SK-N-SH (cell line): ENCODE results near the gene HEMK1. TPM values are rescaled to one million over a fixed set of nuclear protein-coding genes. Genes with fewer than 3 reads are reported as not detected.

Experiments used
- CTCF ChIA-PET: fragments of 300-600, 350-600 bp; formaldehyde crosslinking; extraction: SDS; loops from one replicate; lab custom pipeline; 2021; lab: Yijun Ruan, JAX
- POLR2A ChIA-PET: fragments of 350-600 bp; sonication (Branson Sonifier 250); formaldehyde crosslinking; extraction: SDS; loops from one replicate; lab custom pipeline; 2020; ENCODE audit warnings: antibody characterized with exemption, inconsistent platforms; lab: Yijun Ruan, JAX
- DNase-seq: peaks from one replicate; pipeline ENCODE4 v3.0.0; 2012
- H2AFZ ChIP-seq: fragments of 200-600 bp; sonication (generic); 2 replicates; pipeline ENCODE4 v1.8.1; 2016; ENCODE audit warnings: antibody characterized with exemption, mild to moderate bottlenecking, low read depth
- H3F3A ChIP-seq: fragments of 200-600 bp; sonication (generic); replicated peaks from 2 replicates; pipeline ENCODE3; 2016; ENCODE audit warnings: antibody characterized with exemption, mild to moderate bottlenecking; ENCODE audit not compliant: insufficient read depth
- H3K27ac ChIP-seq, 2 experiments: fragments of 200-500 bp in 1 of 2; fragments of 200-600 bp in 1 of 2; sonication (Bioruptor generic) in 1 of 2; sonication (generic), shearing (Covaris generic) in 1 of 2; 2 replicates each; pipeline versions ENCODE4 v1.5.1 to v1.6.1; 2014 to 2016; ENCODE audit warnings: low read depth in 2 of 2, inconsistent platforms in 1 of 2, low read length in 1 of 2, mild to moderate bottlenecking in 1 of 2, mixed read lengths in 1 of 2
- H3K27me3 ChIP-seq: fragments of 200-600 bp; sonication (generic), shearing (Covaris generic); 2 replicates; pipeline ENCODE4 v1.6.1; 2016; ENCODE audit warnings: mixed run types; ENCODE audit not compliant: insufficient read depth
- H3K36me3 ChIP-seq, 2 experiments: fragments of 200-500 bp in 1 of 2; fragments of 200-600 bp in 1 of 2; sonication (Bioruptor generic) in 1 of 2; sonication (generic) in 1 of 2; replicated peaks in 1 of 2; 2 replicates each; pipeline versions ENCODE3 to v1.5.1; 2014 to 2016; ENCODE audit warnings: low read length in 1 of 2, mild to moderate bottlenecking in 1 of 2; ENCODE audit not compliant: insufficient read depth in 2 of 2, control insufficient read depth in 1 of 2
- H3K4me1 ChIP-seq, 2 experiments: fragments of 200-500 bp in 1 of 2; fragments of 200-600 bp in 1 of 2; sonication (Bioruptor generic) in 1 of 2; sonication (generic), shearing (Covaris generic) in 1 of 2; 2 replicates each; pipeline versions ENCODE4 v1.5.1 to v1.6.1; 2014 to 2016; ENCODE audit warnings: low read depth in 1 of 2, low read length in 1 of 2, mixed run types in 1 of 2; ENCODE audit not compliant: insufficient read depth in 2 of 2, control insufficient read depth in 1 of 2
- H3K4me2 ChIP-seq: fragments of 200-600 bp; sonication (generic), shearing (Covaris generic); 2 replicates; pipeline ENCODE4 v1.6.1; 2017; ENCODE audit warnings: mixed run types
- H3K4me3 ChIP-seq, 2 experiments: fragments of 200-500 bp in 1 of 2; fragments of 200-600 bp in 1 of 2; sonication (Bioruptor generic) in 1 of 2; sonication (generic), shearing (Covaris generic) in 1 of 2; 2 replicates each; pipeline versions ENCODE4 v1.5.1 to v1.8.1; 2014 to 2016; ENCODE audit warnings: low read depth in 2 of 2, inconsistent platforms in 1 of 2, low read length in 1 of 2, mild to moderate bottlenecking in 1 of 2, mixed read lengths in 1 of 2, moderate library complexity in 1 of 2
- H3K79me2 ChIP-seq: fragments of 200-600 bp; sonication (generic); 2 replicates; pipeline ENCODE4 v1.8.1; 2017; ENCODE audit warnings: mild to moderate bottlenecking; ENCODE audit not compliant: insufficient read depth
- H3K9ac ChIP-seq: fragments of 200-600 bp; sonication (generic); 2 replicates; pipeline ENCODE4 v1.6.1; 2017; ENCODE audit warnings: mixed run types
- H3K9me2 ChIP-seq: fragments of 200-600 bp; sonication (generic); 2 replicates; pipeline ENCODE4 v1.6.1; 2017; ENCODE audit warnings: mixed run types
- H3K9me3 ChIP-seq: fragments of 200-600 bp; sonication (generic); 2 replicates; pipeline ENCODE4 v1.6.1; 2017; ENCODE audit warnings: mixed run types, mild to moderate bottlenecking, moderate library complexity
- H4K20me1 ChIP-seq: fragments of 200-600 bp; sonication (generic); 2 replicates; pipeline ENCODE4 v1.6.1; 2017; ENCODE audit warnings: mild to moderate bottlenecking, mixed run types; ENCODE audit not compliant: insufficient read depth
- CTCF ChIP-seq: fragments of 200-600 bp; sonication (generic); IDR thresholded peaks from 2 replicates; pipeline ENCODE4 v1.6.1; 2017; ENCODE audit warnings: antibody characterized with exemption, mild to moderate bottlenecking, moderate library complexity
- EZH2phosphoT487 ChIP-seq: fragments of 200-600 bp; sonication (generic); IDR thresholded peaks from 2 replicates; pipeline ENCODE4 v1.6.1; 2017; ENCODE audit warnings: low read depth, mixed run types, mild to moderate bottlenecking, antibody characterized with exemption, moderate library complexity, borderline replicate concordance
- FOSL2 ChIP-seq: IDR thresholded peaks from 2 replicates; pipeline ENCODE4 v1.4.0; 2012; ENCODE audit warnings: low read depth, mild to moderate bottlenecking, moderate library complexity, borderline replicate concordance
- FOXJ3 ChIP-seq: sonication (generic); formaldehyde crosslinking; IDR thresholded peaks from 2 replicates; pipeline ENCODE4 v1.5.1; 2020; ENCODE audit warnings: mild to moderate bottlenecking, missing genetic modification reagents
- GATA2 ChIP-seq: sonication (generic); formaldehyde crosslinking; IDR thresholded peaks from 2 replicates; pipeline ENCODE4 v1.5.0; 2020; ENCODE audit warnings: mild to moderate bottlenecking, missing genetic modification reagents
- JUND ChIP-seq: IDR thresholded peaks from 2 replicates; pipeline ENCODE4 v1.4.0; 2012
- MEF2A ChIP-seq: IDR thresholded peaks from 2 replicates; pipeline ENCODE4 v1.4.0; 2012; ENCODE audit warnings: low read depth, borderline replicate concordance
- MXI1 ChIP-seq: IDR thresholded peaks from 2 replicates; pipeline ENCODE4 v1.6.1; 2012; ENCODE audit warnings: mild to moderate bottlenecking, low read depth, low read length, improper control_type of control experiment
- PBX3 ChIP-seq: IDR thresholded peaks from 2 replicates; pipeline ENCODE4; 2012
- POLR2AphosphoS5 ChIP-seq: IDR thresholded peaks from 2 replicates; pipeline ENCODE4 v1.6.1; 2012; ENCODE audit warnings: low read depth, low read length
- RAD21 ChIP-seq: IDR thresholded peaks from 2 replicates; pipeline ENCODE4 v1.6.1; 2012; ENCODE audit warnings: mild to moderate bottlenecking, low read length
- RCOR1 ChIP-seq: fragments of 150-350 bp; IDR thresholded peaks from 2 replicates; pipeline ENCODE4 v1.6.1; 2017; ENCODE audit warnings: antibody characterized with exemption, low read length
- RFX5 ChIP-seq: IDR thresholded peaks from 2 replicates; pipeline ENCODE4 v1.6.1; 2012; ENCODE audit warnings: mild to moderate bottlenecking, improper control_type of control experiment, low read length
- TAF1 ChIP-seq: IDR thresholded peaks from 2 replicates; pipeline ENCODE4 v1.6.1; 2012; ENCODE audit warnings: low read depth, mild to moderate bottlenecking, low read length, moderate library complexity, borderline replicate concordance
- TCF12 ChIP-seq: IDR thresholded peaks from 2 replicates; pipeline ENCODE4 v1.4.0; 2012
- ZBTB33 ChIP-seq: IDR thresholded peaks from 2 replicates; pipeline ENCODE4 v1.4.0; 2012; ENCODE audit warnings: low read depth, borderline replicate concordance
- WGBS: methylation state at CpG from one replicate; pipeline ENCODE4 v1.1.6; 2017; ENCODE audit warnings: low lambda C conversion rate; 5-methylcytosine and 5-hydroxymethylcytosine counted together
- polyA plus RNA-seq, 3 experiments: library from polyadenylated mRNA; depleted of rRNA; stranded (reverse); fragments of >200 nt; gene quantifications; 2 replicates each; pipeline ENCODE4 v1.2.3, GENCODE V29; 2012

The HEMK1 gene
- polyA plus RNA-seq, 1 of the 3 experiments (the other 2 are of a cell fraction): 15.4 TPM

- no peak overlapping the region for H3K27ac ChIP-seq
- no peaks in the 10 kb centered on the region for H3K79me2 ChIP-seq
- no peak overlapping the region for H2AFZ ChIP-seq
- H4K20me1 ChIP-seq: no peaks in the 10 kb centered on the region
- H3K9me2 ChIP-seq: no peaks in the 10 kb centered on the region
- POLR2A ChIA-PET: no interaction called here
- TF ChIP-seq FOSL2: no peak
- TF ChIP-seq POLR2AphosphoS5: no peak
- TF ChIP-seq MEF2A: no peak
- no peak for TF ChIP-seq RCOR1
- no peak for TF ChIP-seq TCF12
- no peak for TF ChIP-seq MXI1
- TF ChIP-seq RAD21: no peak
- TF ChIP-seq ZBTB33: no peak
- no peak for TF ChIP-seq FOXJ3 (CRISPR knock-in tag)
- no peak for TF ChIP-seq PBX3
- no peak for TF ChIP-seq GATA2
- no peak for TF ChIP-seq JUND
- no peak for TF ChIP-seq TAF1
- TF ChIP-seq CTCF: no peak
- no peak for TF ChIP-seq EZH2phosphoT487
- TF ChIP-seq RFX5: no peak
- H3K9me3 ChIP-seq: no peaks in the 10 kb centered on the region
- CTCF ChIA-PET: interaction anchor here (0.9 to 25.1 kb wide), 9 partner anchors 13 to 772 kb away, joined by 6 to 648 read pairs (median 83); partner anchors contain the start of genes C3orf18, DOCK3, HEMK1 and MANF
- H3K27me3 ChIP-seq: no peaks in the 10 kb centered on the region
- peak overlapping the region; percentile 95 for H3K4me2 ChIP-seq
- H3K4me1 ChIP-seq: peaks cover 0 to 20% of the 10 kb centered on the region in 2 experiments; a peak in 1 of 4 replicates
- peaks cover 7% of the 10 kb centered on the region for H3F3A ChIP-seq
- peak overlapping the region; percentile 75 to 80 for H3K4me3 ChIP-seq
- H3K36me3 ChIP-seq: no peaks in the 10 kb centered on the region
- 81% methylated on average over 6 of the region's 6 CpGs for WGBS
- no peak for DNase-seq
- H3K9ac ChIP-seq: peak overlapping the region; percentile 85; the same call in 1 of the 2 replicates
Observed at GRCh38 chr3:50617911-50618481, 48.7 kb downstream of the HEMK1 start.
